PFSK-1 (cell line): ENCODE results near the gene PTGER1.

Experiments used
- FOXP2 ChIP-seq: optimal IDR thresholded peaks from 2 replicates; pipeline ENCODE3; 2011; ENCODE audit warnings: borderline replicate concordance, control low read depth, inconsistent platforms; ENCODE audit not compliant: insufficient read depth; ENCODE audit errors: extremely low read length, extremely low read depth
- POLR2AphosphoS5 ChIP-seq: IDR thresholded peaks from 2 replicates; pipeline ENCODE4 v1.6.1; 2012; ENCODE audit warnings: low read depth, mild to moderate bottlenecking, control low read depth, low read length, moderate library complexity
- REST ChIP-seq, 2 experiments: IDR thresholded peaks; 2 replicates each; pipeline versions ENCODE4 v1.6.1 to v1.8.0; 2011 to 2012; ENCODE audit warnings: low read depth in 2 of 2, low read length in 2 of 2, control low read depth in 1 of 2, inconsistent platforms in 1 of 2, mild to moderate bottlenecking in 1 of 2, moderate library complexity in 1 of 2; ENCODE audit not compliant: insufficient read depth in 1 of 2
- SIN3A ChIP-seq: IDR thresholded peaks from 2 replicates; pipeline ENCODE4 v1.6.1; 2012; ENCODE audit warnings: mild to moderate bottlenecking, low read length, moderate library complexity, borderline replicate concordance; ENCODE audit not compliant: insufficient read depth
- TAF1 ChIP-seq: IDR thresholded peaks from 2 replicates; pipeline ENCODE4 v1.6.1; 2012; ENCODE audit warnings: low read length, control low read depth, borderline replicate concordance; ENCODE audit not compliant: insufficient read depth

- TF ChIP-seq POLR2AphosphoS5 (no peak), TAF1 (no peak), SIN3A (no peak), REST (IDR thresholded peaks at IDR 0.05; ENCODE audit: insufficient read depth in 1 of 2, low read depth in 2 of 2, low read length in 2 of 2) (no peak), FOXP2 (no peak)
Observed at GRCh38 chr19:14475251-14476073, at the start of gene PTGER1.
